OCI-LY1 (cell line): Measurements from ENCODE around the gene HIC1.

Source experiments
- H2AFZ ChIP-seq: fragments of 200-600 bp; sonication (generic), shearing (Covaris generic); 2 replicates; pipeline ENCODE4 v1.6.0; 2014; ENCODE audit warnings: antibody characterized with exemption, mild to moderate bottlenecking, low read length
- H3F3A ChIP-seq: fragments of 200-600 bp; sonication (generic), shearing (Covaris generic); 2 replicates; pipeline ENCODE4 v1.6.0; 2014; ENCODE audit warnings: mild to moderate bottlenecking, antibody characterized with exemption, low read length, moderate library complexity; ENCODE audit not compliant: insufficient read depth
- H3K27ac ChIP-seq: fragments of 200-600 bp; sonication (generic); 2 replicates; pipeline ENCODE4 v1.5.1; 2014; ENCODE audit warnings: low read length, mixed run types, mild to moderate bottlenecking, low read depth; ENCODE audit not compliant: poor library complexity, severe bottlenecking
- H3K27me3 ChIP-seq: fragments of 200-600 bp; sonication (generic); 2 replicates; pipeline ENCODE4 v1.6.0; 2014; ENCODE audit warnings: antibody characterized with exemption, mild to moderate bottlenecking, low read length, moderate library complexity; ENCODE audit not compliant: insufficient read depth
- H3K36me3 ChIP-seq: fragments of 200-600 bp; sonication (generic); 2 replicates; pipeline ENCODE4 v1.6.1; 2014; ENCODE audit warnings: mild to moderate bottlenecking, antibody characterized with exemption, low read length, moderate library complexity, mixed read lengths; ENCODE audit not compliant: insufficient read depth
- H3K4me1 ChIP-seq: fragments of 200-600 bp; sonication (generic); 2 replicates; pipeline ENCODE4 v1.5.1; 2014; ENCODE audit warnings: mild to moderate bottlenecking, low read length, moderate library complexity; ENCODE audit not compliant: insufficient read depth, severe bottlenecking
- H3K4me2 ChIP-seq: fragments of 200-600 bp; sonication (generic), shearing (Covaris generic); 2 replicates; pipeline ENCODE4 v1.6.1; 2014; ENCODE audit warnings: low read length
- H3K4me3 ChIP-seq: fragments of 200-600 bp; sonication (generic); 2 replicates; pipeline ENCODE4 v1.5.1; 2014; ENCODE audit warnings: low read length, low read depth, mild to moderate bottlenecking, mixed read lengths; ENCODE audit not compliant: poor library complexity, severe bottlenecking
- H3K79me2 ChIP-seq: fragments of 200-600 bp; shearing (Covaris generic); 2 replicates; pipeline ENCODE4 v1.6.1; 2016; ENCODE audit warnings: mixed run types, low read length, mixed read lengths; ENCODE audit not compliant: insufficient read depth
- H3K9ac ChIP-seq: fragments of 200-600 bp; sonication (generic), shearing (Covaris generic); 2 replicates; pipeline ENCODE4 v1.6.1; 2014; ENCODE audit warnings: mild to moderate bottlenecking, low read length, mixed read lengths
- H3K9me2 ChIP-seq: fragments of 200-600 bp; sonication (generic), shearing (Covaris generic); 2 replicates; pipeline ENCODE4 v1.6.1; 2014; ENCODE audit warnings: low read depth, mild to moderate bottlenecking, low read length, mixed read lengths
- H3K9me3 ChIP-seq: fragments of 200-600 bp; shearing (Covaris generic); 2 replicates; pipeline ENCODE4 v1.6.1; 2014; ENCODE audit warnings: low read length, mixed read lengths
- H4K20me1 ChIP-seq: fragments of 200-600 bp; sonication (generic), shearing (Covaris generic); 2 replicates; pipeline ENCODE4 v1.6.0; 2016; ENCODE audit warnings: mild to moderate bottlenecking, low read length; ENCODE audit not compliant: insufficient read depth
- CTCF ChIP-seq: fragments of 200-600 bp; sonication (generic), shearing (Covaris generic); IDR thresholded peaks from 2 replicates; pipeline ENCODE4 v1.5.1; 2017; ENCODE audit warnings: mild to moderate bottlenecking, antibody characterized with exemption, low read length, moderate library complexity, mixed read lengths
- EZH2 ChIP-seq: fragments of 200-600 bp; sonication (generic), shearing (Covaris generic); IDR thresholded peaks from 2 replicates; pipeline ENCODE4 v1.8.0; 2017; ENCODE audit warnings: borderline replicate concordance, mixed run types, mild to moderate bottlenecking, antibody characterized with exemption, low read length, moderate library complexity, mixed read lengths

The HIC1 gene

GRCh38 chr17:2092253-2092652, 37.4 kb downstream of the HIC1 start:
- Histone ChIP-seq H4K20me1 (no peaks in the 10 kb centered on the region), H3K4me1 (peaks cover 41% of the 10 kb centered on the region), H3K4me3 (no peak overlapping the region)

GRCh38 chr17:2093349-2093748, 38.4 kb downstream of the HIC1 start:
- Histone ChIP-seq H3K9ac (no peak overlapping the region), H3F3A (no peaks in the 10 kb centered on the region), H3K9me2 (no peaks in the 10 kb centered on the region), H2AFZ (no peak overlapping the region), H3K4me3 (no peak overlapping the region), H3K27ac (no peak overlapping the region), H3K36me3 (no peaks in the 10 kb centered on the region), H3K9me3 (no peaks in the 10 kb centered on the region), H3K4me2 (no peak overlapping the region), H4K20me1 (no peaks in the 10 kb centered on the region), H3K27me3 (no peaks in the 10 kb centered on the region), H3K79me2 (no peaks in the 10 kb centered on the region), H3K4me1 (peaks cover 40% of the 10 kb centered on the region)
- no peak for TF ChIP-seq CTCF

More at GRCh38 chr17:2092253-2092652, 37.4 kb downstream of the HIC1 start:
- H3K4me2 ChIP-seq: no peak overlapping the region
- no peaks in the 10 kb centered on the region for H3K27me3 ChIP-seq
- no peak overlapping the region for H3K27ac ChIP-seq
- no peak for TF ChIP-seq CTCF
- TF ChIP-seq EZH2: no peak
- H3K9me2 ChIP-seq: no peaks in the 10 kb centered on the region
- no peak overlapping the region for H3K9ac ChIP-seq
- H3F3A ChIP-seq: no peaks in the 10 kb centered on the region
- H3K79me2 ChIP-seq: no peaks in the 10 kb centered on the region
- no peaks in the 10 kb centered on the region for H3K9me3 ChIP-seq
- no peaks in the 10 kb centered on the region for H3K36me3 ChIP-seq
- H2AFZ ChIP-seq: no peak overlapping the region

- no peak overlapping the region for H2AFZ ChIP-seq
- no peaks in the 10 kb centered on the region for H3K27me3 ChIP-seq
- H3K27ac ChIP-seq: no peak overlapping the region
- H3K4me2 ChIP-seq: no peak overlapping the region
- H4K20me1 ChIP-seq: no peaks in the 10 kb centered on the region
- no peaks in the 10 kb centered on the region for H3K79me2 ChIP-seq
- no peaks in the 10 kb centered on the region for H3F3A ChIP-seq
- TF ChIP-seq EZH2 (no peak), CTCF (peak; percentile 57)
- H3K36me3 ChIP-seq: no peaks in the 10 kb centered on the region
- H3K9me3 ChIP-seq: no peaks in the 10 kb centered on the region
- H3K9ac ChIP-seq: no peak overlapping the region
- no peak overlapping the region for H3K4me3 ChIP-seq
- peaks cover 24% of the 10 kb centered on the region for H3K4me1 ChIP-seq
- H3K9me2 ChIP-seq: no peaks in the 10 kb centered on the region
Measured at GRCh38 chr17:2094891-2095535, 40.1 kb downstream of the HIC1 start.
